HUES64 (cell line): Measurements from ENCODE around the gene PHF21A.

Experiments
- H3K27ac ChIP-seq: 2 replicates; pipeline ENCODE4 v1.7.0; 2013; ENCODE audit warnings: low read depth, low read length, inconsistent platforms
- H3K27me3 ChIP-seq: 2 replicates; pipeline ENCODE4 v1.6.1; 2013; ENCODE audit warnings: mild to moderate bottlenecking, low read length; ENCODE audit not compliant: insufficient read depth
- H3K36me3 ChIP-seq: 2 replicates; pipeline ENCODE4 v1.6.1; 2013; ENCODE audit warnings: mild to moderate bottlenecking, low read length; ENCODE audit not compliant: insufficient read depth
- H3K4me1 ChIP-seq: 2 replicates; pipeline ENCODE4 v1.6.1; 2013; ENCODE audit warnings: mild to moderate bottlenecking, low read length, moderate library complexity; ENCODE audit not compliant: insufficient read depth
- H3K4me3 ChIP-seq: 2 replicates; pipeline ENCODE4 v1.5.1; 2013; ENCODE audit warnings: mild to moderate bottlenecking, low read length, moderate library complexity
- H3K9ac ChIP-seq: 2 replicates; pipeline ENCODE4 v1.6.1; 2013; ENCODE audit warnings: mild to moderate bottlenecking, low read depth, low read length
- H3K9me3 ChIP-seq: 2 replicates; pipeline ENCODE4 v1.6.1; 2013; ENCODE audit warnings: low read depth, low read length; ENCODE audit not compliant: insufficient read depth
- WGBS: fragments of 150-250, 120-280 bp; methylation state at CpG from one replicate; pipeline ENCODE4 v1.1.7; 2013; ENCODE audit warnings: missing lambda C conversion rate; 5-methylcytosine and 5-hydroxymethylcytosine counted together

PHF21A gene

GRCh38 chr11:46075168-46075567 lies 46.1 kb downstream of the PHF21A start:
- Histone ChIP-seq H3K9ac (no peak overlapping the region), H3K9me3 (no peaks in the 10 kb centered on the region), H3K27me3 (no peaks in the 10 kb centered on the region), H3K4me1 (no peaks in the 10 kb centered on the region), H3K27ac (no peak overlapping the region), H3K4me3 (no peak overlapping the region), H3K36me3 (no peaks in the 10 kb centered on the region)
- 81% methylated on average over 5 of the region's 5 CpGs for WGBS

GRCh38 chr11:46073632-46074031 lies 47.6 kb downstream of the PHF21A start:
- peaks cover 4% of the 10 kb centered on the region; the same call in 1 of the 2 replicates for H3K36me3 ChIP-seq
- WGBS = 96% methylated on average over 1 of the region's 1 CpG
- no peak overlapping the region for H3K9ac ChIP-seq
- no peaks in the 10 kb centered on the region for H3K9me3 ChIP-seq
- H3K4me1 ChIP-seq = no peaks in the 10 kb centered on the region
- no peak overlapping the region for H3K4me3 ChIP-seq
- no peak overlapping the region for H3K27ac ChIP-seq
- no peaks in the 10 kb centered on the region for H3K27me3 ChIP-seq

GRCh38 chr11:46072172-46072964 lies 48.9 kb downstream of the PHF21A start:
- Histone ChIP-seq H3K9me3 (no peaks in the 10 kb centered on the region), H3K9ac (no peak overlapping the region), H3K4me1 (no peaks in the 10 kb centered on the region), H3K27ac (no peak overlapping the region), H3K27me3 (no peaks in the 10 kb centered on the region), H3K4me3 (no peak overlapping the region), H3K36me3 (peaks cover 4% of the 10 kb centered on the region; the same call in 1 of the 2 replicates)
- WGBS = 68% methylated on average over 4 of the region's 4 CpGs

- H3K27me3 ChIP-seq = no peaks in the 10 kb centered on the region
- no peaks in the 10 kb centered on the region for H3K9me3 ChIP-seq
- no peak overlapping the region for H3K9ac ChIP-seq
- no peak overlapping the region for H3K27ac ChIP-seq
- H3K4me1 ChIP-seq = 0 out of 2 replicates have a peak, but pooled peaks cover under 1% of the 10 kb centered on the region
- 91% methylated on average over 1 of the region's 1 CpG for WGBS
- no peak overlapping the region for H3K4me3 ChIP-seq
- peaks cover 4% of the 10 kb centered on the region; the same call in 1 of the 2 replicates for H3K36me3 ChIP-seq
These were observed 50.2 kb downstream of the PHF21A start for GRCh38 chr11:46071091-46071490.

- Histone ChIP-seq H3K4me1 (peaks cover 15% of the 10 kb centered on the region), H3K4me3 (no peak overlapping the region), H3K27ac (no peak overlapping the region), H3K9me3 (no peaks in the 10 kb centered on the region), H3K27me3 (no peaks in the 10 kb centered on the region), H3K36me3 (peaks cover 4% of the 10 kb centered on the region; the same call in 1 of the 2 replicates), H3K9ac (no peak overlapping the region)
- 91% methylated on average over 3 of the region's 3 CpGs for WGBS
These were observed 51.7 kb downstream of the PHF21A start for GRCh38 chr11:46069595-46069994.

- Histone ChIP-seq H3K27me3 (no peaks in the 10 kb centered on the region), H3K4me1 (peaks cover 24% of the 10 kb centered on the region), H3K9ac (no peak overlapping the region), H3K4me3 (no peak overlapping the region), H3K36me3 (peaks cover 4% of the 10 kb centered on the region; the same call in 1 of the 2 replicates), H3K27ac (no peak overlapping the region), H3K9me3 (no peaks in the 10 kb centered on the region)
- WGBS = 94% methylated on average over 3 of the region's 4 CpGs
These were observed 54.9 kb downstream of the PHF21A start for GRCh38 chr11:46066335-46066734.

- 0 out of 2 replicates have a peak overlapping the region, but pooled peaks have one; percentile 2 for H3K9ac ChIP-seq
These were observed 55.6 kb downstream of the PHF21A start for GRCh38 chr11:46065681-46066080.

GRCh38 chr11:46064221-46064620 lies 57.0 kb downstream of the PHF21A start:
- 89% methylated on average over 2 of the region's 2 CpGs for WGBS
- no peaks in the 10 kb centered on the region for H3K9me3 ChIP-seq
- H3K27me3 ChIP-seq = no peaks in the 10 kb centered on the region
- no peak overlapping the region for H3K4me3 ChIP-seq
- peak overlapping the region; percentile 47; the same call in 1 of the 2 replicates for H3K27ac ChIP-seq
- H3K9ac ChIP-seq = no peak overlapping the region
- no peaks in the 10 kb centered on the region for H3K36me3 ChIP-seq
- peaks cover 24% of the 10 kb centered on the region for H3K4me1 ChIP-seq

More at GRCh38 chr11:46065681-46066080, 55.6 kb downstream of the PHF21A start:
- no peak overlapping the region for H3K27ac ChIP-seq
- H3K9me3 ChIP-seq = no peaks in the 10 kb centered on the region
- H3K4me1 ChIP-seq = peaks cover 24% of the 10 kb centered on the region
- peaks cover 4% of the 10 kb centered on the region; the same call in 1 of the 2 replicates for H3K36me3 ChIP-seq
- WGBS = 100% methylated on average over 3 of the region's 3 CpGs
- no peak overlapping the region for H3K4me3 ChIP-seq
- no peaks in the 10 kb centered on the region for H3K27me3 ChIP-seq

GRCh38 chr11:46063138-46063537 lies 58.1 kb downstream of the PHF21A start:
- Histone ChIP-seq H3K9ac (no peak overlapping the region), H3K36me3 (no peaks in the 10 kb centered on the region), H3K4me1 (peaks cover 29% of the 10 kb centered on the region), H3K27me3 (no peaks in the 10 kb centered on the region), H3K27ac (no peak overlapping the region), H3K4me3 (no peak overlapping the region), H3K9me3 (no peaks in the 10 kb centered on the region)
- WGBS = 87% methylated on average over 3 of the region's 3 CpGs

- no peaks in the 10 kb centered on the region for H3K27me3 ChIP-seq
These were observed 61.2 kb downstream of the PHF21A start for GRCh38 chr11:46060013-46060412.

GRCh38 chr11:46057489-46057888 lies 63.8 kb downstream of the PHF21A start:
- Histone ChIP-seq H3K4me3 (no peak overlapping the region), H3K9me3 (no peaks in the 10 kb centered on the region), H3K9ac (no peak overlapping the region), H3K36me3 (no peaks in the 10 kb centered on the region), H3K27ac (peak overlapping the region; percentile 28; the same call in 1 of the 2 replicates), H3K27me3 (no peaks in the 10 kb centered on the region), H3K4me1 (peaks cover 54% of the 10 kb centered on the region)
- 84% methylated on average over 2 of the region's 2 CpGs for WGBS

More at GRCh38 chr11:46060013-46060412, 61.2 kb downstream of the PHF21A start:
- H3K27ac ChIP-seq = no peak overlapping the region
- no peak overlapping the region for H3K9ac ChIP-seq
- H3K9me3 ChIP-seq = no peaks in the 10 kb centered on the region
- no peaks in the 10 kb centered on the region for H3K36me3 ChIP-seq
- WGBS = 96% methylated on average over 1 of the region's 2 CpGs
- no peak overlapping the region for H3K4me3 ChIP-seq
- peaks cover 47% of the 10 kb centered on the region for H3K4me1 ChIP-seq
